K562 (cell line): ENCODE data around the gene FDX2. TPM values are rescaled to one million over a fixed set of nuclear protein-coding genes. Genes with fewer than 3 reads are reported as not detected.
A peak's percentile ranks its signal among the peaks of the same experiment; 100 is the strongest.

ENCODE experiments used
- BRD9 ChIP-seq: fragments of 450-650 bp; IDR thresholded peaks from 2 replicates; pipeline ENCODE4 v1.6.1; 2018; ENCODE audit warnings: low read depth; ENCODE audit not compliant: partially characterized antibody
- FOS ChIP-seq: IDR thresholded peaks from 3 replicates; pipeline ENCODE4 v1.6.1; 2011; ENCODE audit not compliant: insufficient read length; ENCODE audit errors: extremely low read depth
- GABPB2 ChIP-seq: fragments of 250-450 bp; sonication (Bioruptor Pico); conservative IDR thresholded peaks from 2 replicates; pipeline ENCODE4 v1.5.1; 2021; ENCODE audit warnings: mild to moderate bottlenecking
- KDM1A ChIP-seq, 2 experiments: fragments of 450-650 bp; IDR thresholded peaks; 2 replicates each; pipeline ENCODE4 v1.6.1; 2016; ENCODE audit warnings: mild to moderate bottlenecking in 2 of 2
- MEIS2 ChIP-seq: fragments of 450-650 bp; IDR thresholded peaks from 2 replicates; pipeline ENCODE4 v1.6.1; 2014; ENCODE audit warnings: mild to moderate bottlenecking; ENCODE audit not compliant: partially characterized antibody
- NCOA2 ChIP-seq, 2 experiments: fragments of 450-650 bp; IDR thresholded peaks; 2 replicates each; pipeline ENCODE4 v1.6.1; 2018; ENCODE audit warnings: mild to moderate bottlenecking in 2 of 2, moderate library complexity in 1 of 2; ENCODE audit not compliant: partially characterized antibody in 2 of 2
- NFE2L1 ChIP-seq: fragments of 450-650 bp; IDR thresholded peaks from 2 replicates; pipeline ENCODE4 v1.6.1; 2016; ENCODE audit warnings: missing genetic modification characterization, low read depth, mild to moderate bottlenecking, missing compliant biosample characterization, moderate library complexity, borderline replicate concordance
- SMAD2 ChIP-seq: fragments of 150-350 bp; IDR thresholded peaks from 2 replicates; pipeline ENCODE4 v1.6.1; 2014; ENCODE audit warnings: low read depth, mild to moderate bottlenecking, low read length
- TAF7 ChIP-seq: fragments of 450-650 bp; IDR thresholded peaks from 2 replicates; pipeline ENCODE4 v1.6.1; 2016; ENCODE audit warnings: missing genetic modification characterization, missing compliant biosample characterization
- TAF9B ChIP-seq: fragments of 450-650 bp; IDR thresholded peaks from 2 replicates; pipeline ENCODE4 v1.6.1; 2018; ENCODE audit warnings: mild to moderate bottlenecking; ENCODE audit not compliant: partially characterized antibody
- TARDBP ChIP-seq: fragments of 450-650 bp; IDR thresholded peaks from 2 replicates; pipeline ENCODE4 v1.6.1; 2016
- TFAM ChIP-seq: fragments of 250-450 bp; sonication (Bioruptor Pico); conservative IDR thresholded peaks from 2 replicates; pipeline ENCODE4 v1.5.0; 2021; ENCODE audit warnings: mild to moderate bottlenecking, moderate library complexity
- ZNF232 ChIP-seq: sonication (generic); formaldehyde crosslinking; IDR thresholded peaks from 2 replicates; pipeline ENCODE4 v1.8.0; 2022; ENCODE audit warnings: mild to moderate bottlenecking, missing genetic modification reagents
- ZNF695 ChIP-seq: fragments of 450-650 bp; formaldehyde crosslinking; IDR thresholded peaks from 2 replicates; pipeline ENCODE4 v1.4.0; 2020; ENCODE audit warnings: mild to moderate bottlenecking, moderate library complexity
- polyA plus RNA-seq, 8 experiments: library from polyadenylated mRNA; depleted of rRNA in 4 of 8; stranded (reverse) in 5 of 8; unstranded in 3 of 8; fragments of >200 nt; fragmentation: Nextera tagmentation in 2 of 8; fragmentation: Illumina TruSeq in 1 of 8; extraction: Ambion mirVana in 2 of 8; extraction: Trizol in 1 of 8; gene quantifications; 2 replicates each; pipeline versions ENCODE4 v1.2.1 to v1.2.3, GENCODE V29; 2011 to 2014; ENCODE audit warnings: inconsistent platforms in 1 of 8, missing spikeins in 1 of 8
- total RNA-seq, 7 experiments: library from RNA; depleted of rRNA in 6 of 7; stranded (reverse); fragments of >200 nt in 6 of 7; fragmentation: Illumina TruSeq in 2 of 7; extraction: Trizol in 2 of 7; gene quantifications; 2 replicates each; pipeline versions ENCODE4 v1.2.1 to v1.2.3, GENCODE V29; 2011 to 2021; ENCODE audit warnings: low replicate concordance in 1 of 7
- TF ChIP-seq, protein P1 (sequence below), 2 experiments: fragments of 200-800 bp in 1 of 2; sonication (Bioruptor generic) in 1 of 2; sonication (generic) in 1 of 2; formaldehyde crosslinking in 1 of 2; IDR thresholded peaks in 1 of 2; conservative IDR thresholded peaks in 1 of 2; 2 replicates each; pipeline versions ENCODE4 v1.5.0 to v1.6.1; 2016 to 2020; ENCODE audit warnings: missing compliant biosample characterization in 1 of 2, missing genetic modification characterization in 1 of 2, missing genetic modification reagents in 1 of 2
- TF ChIP-seq, protein P2 (sequence below): fragments of 250-450 bp; sonication (Bioruptor Pico); IDR thresholded peaks from 2 replicates; pipeline ENCODE4 v1.4.0; 2020
- TF ChIP-seq, protein P3 (sequence below), 3 experiments: fragments of 200-800 bp in 1 of 3; fragments of 250-450 bp in 1 of 3; fragments of 450-650 bp in 1 of 3; sonication (Bioruptor Pico) in 1 of 3; sonication (Bioruptor generic) in 1 of 3; formaldehyde crosslinking in 1 of 3; IDR thresholded peaks; 2 replicates each; pipeline versions ENCODE4 v1.6.1 to v1.8.0; 2016 to 2022; ENCODE audit warnings: mild to moderate bottlenecking in 2 of 3, missing genetic modification characterization in 2 of 3, missing compliant biosample characterization in 1 of 3, moderate library complexity in 1 of 3
- TF ChIP-seq, protein P4 (sequence below): IDR thresholded peaks from 2 replicates; pipeline ENCODE4 v1.6.1; 2011; ENCODE audit not compliant: insufficient read length; ENCODE audit errors: extremely low read depth

FDX2 gene
- total and polyA plus RNA-seq, 9 of the 15 experiments (the other 6 are each of a cell fraction or from before 2014, with no cell fraction given): 2.5 to 49.8 (median 29.7) TPM

DNA sequence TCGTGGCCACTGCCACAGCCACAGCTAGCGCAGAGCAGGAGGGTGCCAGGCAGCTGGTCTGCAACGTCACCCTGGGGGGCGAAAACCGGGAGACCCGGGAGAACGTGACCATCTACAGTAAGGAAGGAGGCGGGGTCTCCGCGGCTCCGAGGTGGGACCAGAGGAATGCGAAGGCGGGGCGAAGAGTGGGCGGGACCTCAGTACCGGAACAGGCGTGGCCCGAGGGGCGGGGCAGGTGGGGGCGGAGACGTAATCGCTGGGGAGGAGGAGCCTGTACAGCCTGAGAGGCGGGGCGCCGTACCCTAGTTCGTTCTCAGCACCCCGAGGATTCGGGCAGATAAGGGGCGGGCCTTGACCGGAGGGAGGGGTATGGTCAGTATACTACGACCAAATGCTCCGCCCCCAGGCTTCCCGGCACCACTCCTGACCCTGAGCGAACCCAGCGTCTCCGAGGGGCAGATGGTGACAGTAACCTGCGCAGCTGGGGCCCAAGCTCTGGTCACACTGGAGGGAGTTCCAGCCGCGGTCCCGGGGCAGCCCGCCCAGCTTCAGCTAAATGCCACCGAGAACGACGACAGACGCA is 23.5 kb downstream of the FDX2 start (continued):
- TF ChIP-seq ZNF232 (CRISPR knock-in tag): no peak
- TF ChIP-seq, protein P1, sequence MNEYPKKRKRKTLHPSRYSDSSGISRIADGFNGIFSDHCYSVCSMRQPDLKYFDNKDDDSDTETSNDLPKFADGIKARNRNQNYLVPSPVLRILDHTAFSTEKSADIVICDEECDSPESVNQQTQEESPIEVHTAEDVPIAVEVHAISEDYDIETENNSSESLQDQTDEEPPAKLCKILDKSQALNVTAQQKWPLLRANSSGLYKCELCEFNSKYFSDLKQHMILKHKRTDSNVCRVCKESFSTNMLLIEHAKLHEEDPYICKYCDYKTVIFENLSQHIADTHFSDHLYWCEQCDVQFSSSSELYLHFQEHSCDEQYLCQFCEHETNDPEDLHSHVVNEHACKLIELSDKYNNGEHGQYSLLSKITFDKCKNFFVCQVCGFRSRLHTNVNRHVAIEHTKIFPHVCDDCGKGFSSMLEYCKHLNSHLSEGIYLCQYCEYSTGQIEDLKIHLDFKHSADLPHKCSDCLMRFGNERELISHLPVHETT (CRISPR knock-in tag; conservative IDR thresholded peaks at IDR 0.05 in 1 of 2, IDR thresholded peaks at IDR 0.05 in 1 of 2): 0 out of 4 replicates have a peak, but pooled peaks of 1 of the 2 experiments have one; percentile 13
- TF ChIP-seq, protein P2, sequence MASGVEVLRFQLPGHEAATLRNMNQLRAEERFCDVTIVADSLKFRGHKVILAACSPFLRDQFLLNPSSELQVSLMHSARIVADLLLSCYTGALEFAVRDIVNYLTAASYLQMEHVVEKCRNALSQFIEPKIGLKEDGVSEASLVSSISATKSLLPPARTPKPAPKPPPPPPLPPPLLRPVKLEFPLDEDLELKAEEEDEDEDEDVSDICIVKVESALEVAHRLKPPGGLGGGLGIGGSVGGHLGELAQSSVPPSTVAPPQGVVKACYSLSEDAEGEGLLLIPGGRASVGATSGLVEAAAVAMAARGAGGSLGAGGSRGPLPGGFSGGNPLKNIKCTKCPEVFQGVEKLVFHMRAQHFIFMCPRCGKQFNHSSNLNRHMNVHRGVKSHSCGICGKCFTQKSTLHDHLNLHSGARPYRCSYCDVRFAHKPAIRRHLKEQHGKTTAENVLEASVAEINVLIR: no peak
- TF ChIP-seq, protein P3, sequence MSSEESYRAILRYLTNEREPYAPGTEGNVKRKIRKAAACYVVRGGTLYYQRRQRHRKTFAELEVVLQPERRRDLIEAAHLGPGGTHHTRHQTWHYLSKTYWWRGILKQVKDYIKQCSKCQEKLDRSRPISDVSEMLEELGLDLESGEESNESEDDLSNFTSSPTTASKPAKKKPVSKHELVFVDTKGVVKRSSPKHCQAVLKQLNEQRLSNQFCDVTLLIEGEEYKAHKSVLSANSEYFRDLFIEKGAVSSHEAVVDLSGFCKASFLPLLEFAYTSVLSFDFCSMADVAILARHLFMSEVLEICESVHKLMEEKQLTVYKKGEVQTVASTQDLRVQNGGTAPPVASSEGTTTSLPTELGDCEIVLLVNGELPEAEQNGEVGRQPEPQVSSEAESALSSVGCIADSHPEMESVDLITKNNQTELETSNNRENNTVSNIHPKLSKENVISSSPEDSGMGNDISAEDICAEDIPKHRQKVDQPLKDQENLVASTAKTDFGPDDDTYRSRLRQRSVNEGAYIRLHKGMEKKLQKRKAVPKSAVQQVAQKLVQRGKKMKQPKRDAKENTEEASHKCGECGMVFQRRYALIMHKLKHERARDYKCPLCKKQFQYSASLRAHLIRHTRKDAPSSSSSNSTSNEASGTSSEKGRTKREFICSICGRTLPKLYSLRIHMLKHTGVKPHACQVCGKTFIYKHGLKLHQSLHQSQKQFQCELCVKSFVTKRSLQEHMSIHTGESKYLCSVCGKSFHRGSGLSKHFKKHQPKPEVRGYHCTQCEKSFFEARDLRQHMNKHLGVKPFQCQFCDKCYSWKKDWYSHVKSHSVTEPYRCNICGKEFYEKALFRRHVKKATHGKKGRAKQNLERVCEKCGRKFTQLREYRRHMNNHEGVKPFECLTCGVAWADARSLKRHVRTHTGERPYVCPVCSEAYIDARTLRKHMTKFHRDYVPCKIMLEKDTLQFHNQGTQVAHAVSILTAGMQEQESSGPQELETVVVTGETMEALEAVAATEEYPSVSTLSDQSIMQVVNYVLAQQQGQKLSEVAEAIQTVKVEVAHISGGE (CRISPR knock-in tag; IDR thresholded peaks at IDR 0.05): no peak
- no peak for TF ChIP-seq SMAD2
- TF ChIP-seq TAF9B: no peak
- TF ChIP-seq MEIS2: peak; percentile 8
- no peak for TF ChIP-seq FOS
- TF ChIP-seq KDM1A (IDR thresholded peaks at IDR 0.05): no peak
- TF ChIP-seq ZNF695 (CRISPR knock-in tag): no peak
- TF ChIP-seq, protein P4, sequence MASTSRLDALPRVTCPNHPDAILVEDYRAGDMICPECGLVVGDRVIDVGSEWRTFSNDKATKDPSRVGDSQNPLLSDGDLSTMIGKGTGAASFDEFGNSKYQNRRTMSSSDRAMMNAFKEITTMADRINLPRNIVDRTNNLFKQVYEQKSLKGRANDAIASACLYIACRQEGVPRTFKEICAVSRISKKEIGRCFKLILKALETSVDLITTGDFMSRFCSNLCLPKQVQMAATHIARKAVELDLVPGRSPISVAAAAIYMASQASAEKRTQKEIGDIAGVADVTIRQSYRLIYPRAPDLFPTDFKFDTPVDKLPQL: no peak
- TF ChIP-seq NCOA2 (IDR thresholded peaks at IDR 0.05; ENCODE audit: partially characterized antibody in 2 of 2): no peak
- no peak for TF ChIP-seq NFE2L1 (tag)
- TF ChIP-seq GABPB2: no peak
- TF ChIP-seq TARDBP: no peak
- no peak for TF ChIP-seq BRD9
- TF ChIP-seq TFAM: no peak
- TF ChIP-seq TAF7: no peak
